Gastrocnemius medialis (tissue), 4 donors: ENCODE results near the gene HDAC4. TPM values are rescaled to one million over a fixed set of nuclear protein-coding genes. Genes with fewer than 3 reads are reported as not detected.

Experiments
- ATAC-seq, 2 donors: fragments of 150-250 bp; one replicate each; pipeline ENCODE4 v1.9.1; 2016
- DNase-seq, 2 donors: peaks; one replicate each; pipeline ENCODE4 v3.0.0-alpha.2; 2019
- H3K27ac ChIP-seq, 4 donors: fragments of 200-600 bp; sonication (generic); 1 replicate in 1 of 4; 2 replicates in 3 of 4; pipeline ENCODE4 v1.5.1; 2016 to 2018; ENCODE audit warnings: mild to moderate bottlenecking in 2 of 4, moderate library complexity in 1 of 4
- H3K27me3 ChIP-seq, 3 donors: fragments of 200-600 bp; sonication (generic) in 2 of 3; 1 replicate in 1 of 3; 2 replicates in 2 of 3; pipeline versions ENCODE4 v1.5.1 to v1.6.0; 2016 to 2019; ENCODE audit warnings: mild to moderate bottlenecking in 1 of 3, moderate library complexity in 1 of 3
- H3K36me3 ChIP-seq, 2 donors: fragments of 200-600 bp; sonication (generic) in 1 of 2; one replicate each; pipeline ENCODE4 v1.5.1; 2017 to 2018
- H3K4me1 ChIP-seq, 2 donors: fragments of 200-600 bp; sonication (generic) in 1 of 2; one replicate each; pipeline ENCODE4 v1.5.1; 2016 to 2017; ENCODE audit warnings: mild to moderate bottlenecking in 2 of 2
- H3K4me3 ChIP-seq, 4 donors: fragments of 200-600 bp; sonication (generic) in 3 of 4; 1 replicate in 1 of 4; 2 replicates in 3 of 4; pipeline ENCODE4 v1.5.1; 2016 to 2019; ENCODE audit warnings: mild to moderate bottlenecking in 2 of 4
- H3K9me3 ChIP-seq, 3 donors: fragments of 200-600 bp; sonication (generic) in 2 of 3; 1 replicate in 1 of 3; 2 replicates in 2 of 3; pipeline ENCODE4 v1.5.1; 2016 to 2019
- CTCF ChIP-seq, 5 experiments: fragments of 450-650 bp in 3 of 5; fragments of 200-600 bp in 2 of 5; sonication (generic) in 2 of 5; IDR thresholded peaks in 4 of 5; conservative IDR thresholded peaks in 1 of 5; 1 replicate in 4 of 5; 2 replicates in 1 of 5; pipeline ENCODE4 v1.5.1; 2016 to 2019; ENCODE audit warnings: antibody characterized with exemption in 5 of 5, mild to moderate bottlenecking in 3 of 5, moderate library complexity in 3 of 5
- POLR2A ChIP-seq, 2 donors: fragments of 450-650 bp; IDR thresholded peaks; one replicate each; pipeline ENCODE4 v1.6.1; 2017; ENCODE audit warnings: antibody characterized with exemption in 2 of 2, mild to moderate bottlenecking in 2 of 2, moderate library complexity in 2 of 2
- in situ Hi-C, 4 donors: fragments of 200-750 bp; cut with MboI; loops; one replicate each; pipeline versions ENCODE4 v1.15.0 to v1.8.0; 2017; ENCODE audit warnings: low sequenced_read_pairs in 4 of 4
- intact Hi-C: fragments of 100-400 bp; cut with DNase I; formaldehyde crosslinking; loops from one replicate; pipeline ENCODE4 v1.15.1; 2023; ENCODE audit warnings: low total_unique reads
- total RNA-seq, 4 donors: library from RNA; depleted of rRNA; stranded (reverse); fragments of >200 nt; gene quantifications; one replicate each; pipeline versions ENCODE4 v1.1.0 to v1.2.3, GENCODE V29; 2016

Gene HDAC4
- total RNA-seq, 4 donors from 2014 or later, result 23.6 to 257 (median 119) TPM

- H3K36me3 ChIP-seq, result peaks cover 0 to 46% of the 10 kb centered on the region in 2 donors
- ATAC-seq, result no peak
- intact Hi-C loops, result no loop called here
These were observed 339.6 kb downstream of the HDAC4 start for GRCh38 chr2:239061121-239061666.

GRCh38 chr2:239060676-239061075 lies 340.1 kb downstream of the HDAC4 start:
- TF ChIP-seq CTCF (IDR thresholded peaks at IDR 0.05 in 4 of 5, conservative IDR thresholded peaks at IDR 0.05 in 1 of 5) (no peak), POLR2A (IDR thresholded peaks at IDR 0.05) (no peak)
- no peak overlapping the region for H3K27ac ChIP-seq
- intact Hi-C loops, result no loop called here
- in situ Hi-C loops, result no loop called here
- no peaks in the 10 kb centered on the region for H3K4me1 ChIP-seq
- no peak for ATAC-seq
- no peaks in the 10 kb centered on the region for H3K27me3 ChIP-seq
- no peaks in the 10 kb centered on the region for H3K9me3 ChIP-seq
- H3K36me3 ChIP-seq, result peaks cover 0 to 42% of the 10 kb centered on the region in 2 donors
- no peak overlapping the region for H3K4me3 ChIP-seq
- DNase-seq, result no peak

More at GRCh38 chr2:239061121-239061666, 339.6 kb downstream of the HDAC4 start:
- in situ Hi-C loops, result no loop called here
- TF ChIP-seq CTCF (IDR thresholded peaks at IDR 0.05 in 4 of 5, conservative IDR thresholded peaks at IDR 0.05 in 1 of 5) (no peak), POLR2A (IDR thresholded peaks at IDR 0.05) (no peak)
- Histone ChIP-seq H3K4me3 (no peak overlapping the region), H3K4me1 (no peaks in the 10 kb centered on the region), H3K27me3 (no peaks in the 10 kb centered on the region), H3K9me3 (no peaks in the 10 kb centered on the region), H3K27ac (no peak overlapping the region)
- no peak for DNase-seq

GRCh38 chr2:239059854-239060253 lies 341.0 kb downstream of the HDAC4 start:
- no peaks in the 10 kb centered on the region for H3K9me3 ChIP-seq
- no peak overlapping the region for H3K27ac ChIP-seq
- H3K27me3 ChIP-seq, result no peaks in the 10 kb centered on the region
- ATAC-seq (peak in 1 of 2 donors; percentile 54), DNase-seq (peak in 1 of 2 donors; percentile 34)
- in situ Hi-C loops (no loop called here), intact Hi-C loops (no loop called here)
- TF ChIP-seq CTCF (IDR thresholded peaks at IDR 0.05 in 4 of 5, conservative IDR thresholded peaks at IDR 0.05 in 1 of 5), result no peak
- H3K36me3 ChIP-seq, result peaks cover 0 to 40% of the 10 kb centered on the region in 2 donors
- H3K4me1 ChIP-seq, result no peaks in the 10 kb centered on the region
- no peak overlapping the region for H3K4me3 ChIP-seq

- peaks cover 0 to 40% of the 10 kb centered on the region in 2 donors for H3K36me3 ChIP-seq
- no peaks in the 10 kb centered on the region for H3K9me3 ChIP-seq
- TF ChIP-seq CTCF (IDR thresholded peaks at IDR 0.05 in 4 of 5, conservative IDR thresholded peaks at IDR 0.05 in 1 of 5), result no peak
- no peak for TF ChIP-seq POLR2A (IDR thresholded peaks at IDR 0.05)
- no peak for ATAC-seq
- H3K4me1 ChIP-seq, result no peaks in the 10 kb centered on the region
- intact Hi-C loops (no loop called here), in situ Hi-C loops (no loop called here)
- H3K4me3 ChIP-seq, result no peak overlapping the region
- DNase-seq, result no peak
- H3K27me3 ChIP-seq, result no peaks in the 10 kb centered on the region
- no peak overlapping the region for H3K27ac ChIP-seq
These were observed 342.1 kb downstream of the HDAC4 start for GRCh38 chr2:239058766-239059165.

GRCh38 chr2:239057533-239057932 lies 343.3 kb downstream of the HDAC4 start:
- no peaks in the 10 kb centered on the region for H3K9me3 ChIP-seq
- H3K36me3 ChIP-seq, result peaks cover 0 to 49% of the 10 kb centered on the region in 2 donors
- no peak overlapping the region for H3K27ac ChIP-seq
- ATAC-seq (no peak), DNase-seq (no peak)
- in situ Hi-C loops (no loop called here), intact Hi-C loops (no loop called here)
- H3K4me3 ChIP-seq, result no peak overlapping the region
- no peak for TF ChIP-seq CTCF (IDR thresholded peaks at IDR 0.05 in 4 of 5, conservative IDR thresholded peaks at IDR 0.05 in 1 of 5)
- no peak for TF ChIP-seq POLR2A (IDR thresholded peaks at IDR 0.05)
- no peaks in the 10 kb centered on the region for H3K4me1 ChIP-seq
- H3K27me3 ChIP-seq, result no peaks in the 10 kb centered on the region
